DMS153 treated with DMSO at 0.1 percent for 48 hours (cell line): Measurements from ENCODE around the gene UGDH.
"Not testable (repeated sequence)": the region's sequence is repeated elsewhere in the genome, so short reads cannot be mapped to it uniquely, and the experiment has no call there.

Experiments used
- DNase-seq: peaks from one replicate; lab custom pipeline; 2025; ENCODE audit not compliant: unreplicated experiment; lab: John Stamatoyannopoulos, UW

Gene UGDH

GRCh38 chr4:39497909-39498726 is 29.1 kb downstream of the UGDH start:
- DNase-seq: no peak

GRCh38 chr4:39495446-39496213 is 31.6 kb downstream of the UGDH start:
- DNase-seq: no peak

- DNase-seq: no peak
Measured at GRCh38 chr4:39494354-39494753, 32.9 kb downstream of the UGDH start.

- DNase-seq: no peak
Measured at GRCh38 chr4:39490322-39490721, 36.9 kb downstream of the UGDH start.

- DNase-seq: no peak
Measured at GRCh38 chr4:39486221-39486804, 40.9 kb downstream of the UGDH start.

GRCh38 chr4:39484582-39485272 is 42.5 kb downstream of the UGDH start:
- DNase-seq: no peak

- no peak for DNase-seq
Measured at GRCh38 chr4:39480902-39481695, 46.1 kb downstream of the UGDH start.

- DNase-seq: no peak
Measured at GRCh38 chr4:39480251-39480650, 47.0 kb downstream of the UGDH start.

GRCh38 chr4:39476187-39476895 is 50.9 kb downstream of the UGDH start:
- no peak for DNase-seq

GRCh38 chr4:39472396-39472795 is 54.8 kb downstream of the UGDH start:
- DNase-seq: no peak

- DNase-seq: no peak
Measured at GRCh38 chr4:39470402-39470801, 56.8 kb downstream of the UGDH start.

- DNase-seq: peak; percentile 2
Measured at GRCh38 chr4:39469429-39470077, 57.7 kb downstream of the UGDH start.

GRCh38 chr4:39467464-39467863 is 59.8 kb downstream of the UGDH start:
- no peak for DNase-seq

- DNase-seq: no peak
Measured at GRCh38 chr4:39466747-39467146, 60.5 kb downstream of the UGDH start.

- no peak for DNase-seq
Measured at GRCh38 chr4:39464886-39465501, 62.2 kb downstream of the UGDH start.

GRCh38 chr4:39458505-39459300 is 68.5 kb downstream of the UGDH start, which contains the start of the genes LIAS and RPL9:
TSS of gene LIAS (plus strand) at chr4:39459056. CDS start at chr4:39459118, 62 bp downstream.
TSS of gene RPL9 (minus strand) at chr4:39458922. CDS start at chr4:39458439, 483 bp downstream.
- peak; percentile 53 for DNase-seq

- DNase-seq: not testable (repeated sequence)
Measured at GRCh38 chr4:39458161-39458504, 69.1 kb downstream of the UGDH start.
